ENCODE results near the gene ISCU.
A peak's percentile ranks its signal among the peaks of the same experiment; 100 is the strongest.

Gene ISCU

GRCh38 chr12:108611884-108612415, 49.6 kb downstream of the ISCU start:
- H3K27ac ChIP-seq (ENCODE audit: low read length): no peak overlapping the region
- no peaks in the 10 kb centered on the region for H4K20me1 ChIP-seq (ENCODE audit: insufficient read depth, low read length)
- H3K4me2 ChIP-seq (ENCODE audit: low read length): no peak overlapping the region
- peaks cover 32% of the 10 kb centered on the region for H3K4me1 ChIP-seq (ENCODE audit: low read length)
- H3K9me3 ChIP-seq (ENCODE audit: insufficient read depth, low read length): peaks cover 7% of the 10 kb centered on the region; the same call in 1 of the 2 replicates
- H3K9ac ChIP-seq (ENCODE audit: low read length): no peak overlapping the region
- no peak overlapping the region for H3K4me3 ChIP-seq (ENCODE audit: low read length)
- H3K79me2 ChIP-seq (ENCODE audit: low read length): no peaks in the 10 kb centered on the region
- peaks cover 7% of the 10 kb centered on the region for H3K36me3 ChIP-seq (replicated peaks; ENCODE audit: low read depth, low read length)
- no peak for TF ChIP-seq EZH2phosphoT487 (IDR thresholded peaks at IDR 0.05; ENCODE audit: low read depth)
- peak; percentile 56 for TF ChIP-seq CTCF (IDR thresholded peaks at IDR 0.05; ENCODE audit: low read depth, low read length)
- no peak overlapping the region for H2AFZ ChIP-seq (ENCODE audit: low read depth, low read length)
- no peaks in the 10 kb centered on the region for H3K27me3 ChIP-seq (ENCODE audit: low read depth, low read length)

- Histone ChIP-seq H3K79me2 (ENCODE audit: low read length) (no peaks in the 10 kb centered on the region), H4K20me1 (ENCODE audit: insufficient read depth, low read length) (no peaks in the 10 kb centered on the region), H3K4me3 (ENCODE audit: low read length) (no peak overlapping the region), H3K9me3 (ENCODE audit: insufficient read depth, low read length) (peaks cover 7% of the 10 kb centered on the region; the same call in 1 of the 2 replicates), H3K9ac (ENCODE audit: low read length) (no peak overlapping the region), H3K4me2 (ENCODE audit: low read length) (peak overlapping the region; percentile 33; the same call in 1 of the 2 replicates), H3K27me3 (ENCODE audit: low read depth, low read length) (no peaks in the 10 kb centered on the region), H3K4me1 (ENCODE audit: low read length) (peaks cover 41% of the 10 kb centered on the region), H2AFZ (ENCODE audit: low read depth, low read length) (no peak overlapping the region), H3K27ac (ENCODE audit: low read length) (no peak overlapping the region), H3K36me3 (replicated peaks; ENCODE audit: low read depth, low read length) (peaks cover 7% of the 10 kb centered on the region)
- TF ChIP-seq EZH2phosphoT487 (IDR thresholded peaks at IDR 0.05; ENCODE audit: low read depth): no peak
- TF ChIP-seq CTCF (IDR thresholded peaks at IDR 0.05; ENCODE audit: low read depth, low read length): no peak
Observed at GRCh38 chr12:108612788-108613282, 50.4 kb downstream of the ISCU start.

- no peak overlapping the region for H2AFZ ChIP-seq (ENCODE audit: low read depth, low read length)
- H3K79me2 ChIP-seq (ENCODE audit: low read length): no peaks in the 10 kb centered on the region
- peaks cover 7% of the 10 kb centered on the region for H3K36me3 ChIP-seq (replicated peaks; ENCODE audit: low read depth, low read length)
- no peak overlapping the region for H3K4me3 ChIP-seq (ENCODE audit: low read length)
- H3K27me3 ChIP-seq (ENCODE audit: low read depth, low read length): no peaks in the 10 kb centered on the region; the same call in 1 of the 2 replicates
- peaks cover 7% of the 10 kb centered on the region; the same call in 1 of the 2 replicates for H3K9me3 ChIP-seq (ENCODE audit: insufficient read depth, low read length)
- peaks cover 48% of the 10 kb centered on the region for H3K4me1 ChIP-seq (ENCODE audit: low read length)
- TF ChIP-seq CTCF (IDR thresholded peaks at IDR 0.05; ENCODE audit: low read depth, low read length) (no peak), EZH2phosphoT487 (IDR thresholded peaks at IDR 0.05; ENCODE audit: low read depth) (no peak)
- H3K27ac ChIP-seq (ENCODE audit: low read length): no peak overlapping the region
- no peak overlapping the region for H3K9ac ChIP-seq (ENCODE audit: low read length)
- no peaks in the 10 kb centered on the region for H4K20me1 ChIP-seq (ENCODE audit: insufficient read depth, low read length)
- H3K4me2 ChIP-seq (ENCODE audit: low read length): peak overlapping the region; percentile 33
Observed at GRCh38 chr12:108613548-108613947, 51.2 kb downstream of the ISCU start.

GRCh38 chr12:108614041-108614440, 51.6 kb downstream of the ISCU start:
- H3K4me3 ChIP-seq (ENCODE audit: low read length): no peak overlapping the region
- no peak overlapping the region for H3K27ac ChIP-seq (ENCODE audit: low read length)
- peak overlapping the region; percentile 33 for H3K4me2 ChIP-seq (ENCODE audit: low read length)
- no peak for TF ChIP-seq EZH2phosphoT487 (IDR thresholded peaks at IDR 0.05; ENCODE audit: low read depth)
- TF ChIP-seq CTCF (IDR thresholded peaks at IDR 0.05; ENCODE audit: low read depth, low read length): no peak
- H3K27me3 ChIP-seq (ENCODE audit: low read depth, low read length): no peaks in the 10 kb centered on the region; the same call in 1 of the 2 replicates
- H3K36me3 ChIP-seq (replicated peaks; ENCODE audit: low read depth, low read length): peaks cover 7% of the 10 kb centered on the region
- no peaks in the 10 kb centered on the region for H3K79me2 ChIP-seq (ENCODE audit: low read length)
- no peak overlapping the region for H3K9ac ChIP-seq (ENCODE audit: low read length)
- no peak overlapping the region for H2AFZ ChIP-seq (ENCODE audit: low read depth, low read length)
- H3K9me3 ChIP-seq (ENCODE audit: insufficient read depth, low read length): peaks cover 7% of the 10 kb centered on the region; the same call in 1 of the 2 replicates
- peaks cover 51% of the 10 kb centered on the region for H3K4me1 ChIP-seq (ENCODE audit: low read length)
- H4K20me1 ChIP-seq (ENCODE audit: insufficient read depth, low read length): no peaks in the 10 kb centered on the region

All from OCI-LY3 (cell line).